Endothelial cell of umbilical vein (primary cell): ENCODE data around the gene WDPCP. TPM values are rescaled to one million over a fixed set of nuclear protein-coding genes. Genes with fewer than 3 reads are reported as not detected.

ENCODE experiments used
- BruUV-seq: library from RNA; stranded (reverse); fragments of 400-500 nt; replicated peaks from 2 replicates; lab custom pipeline; 2021; lab: Mats Ljungman, UMichigan
- CTCF ChIA-PET: fragments of 300-600, 350-600 bp; sonication (Branson Sonifier 250); formaldehyde crosslinking; loops from one replicate; lab custom pipeline; 2021; ENCODE audit warnings: antibody characterized with exemption, inconsistent platforms; lab: Charles Lee
- POLR2A ChIA-PET: fragments of 300-600, 350-600 bp; sonication (Branson Sonifier 250); formaldehyde crosslinking; loops from one replicate; lab custom pipeline; 2021; ENCODE audit warnings: antibody characterized with exemption, inconsistent platforms; lab: Charles Lee
- DNase-seq: peaks from one replicate; pipeline ENCODE4 v3.0.0-alpha.2; 2011; ENCODE audit warnings: low read depth, low spot score
- FAIRE-seq: peaks from 2 replicates; lab custom pipeline; 2011; peaks lifted over from hg19 to GRCh38; lab: Jason Lieb, UNC
- H2AFZ ChIP-seq: 2 replicates; pipeline ENCODE4 v1.6.0; 2012; ENCODE audit warnings: low read depth, low read length, control low read depth, inconsistent platforms
- H3K27ac ChIP-seq: 2 replicates; pipeline ENCODE4 v1.5.1; 2011; ENCODE audit warnings: low read depth, mild to moderate bottlenecking, control low read depth, low read length, moderate library complexity; ENCODE audit not compliant: insufficient read depth
- H3K27me3 ChIP-seq, 2 experiments: 2 replicates each; pipeline versions ENCODE4 v1.6.0 to v1.6.1; 2011; ENCODE audit warnings: low read length in 2 of 2, mixed read lengths in 1 of 2; ENCODE audit not compliant: control insufficient read depth in 2 of 2, insufficient read depth in 2 of 2
- H3K36me3 ChIP-seq, 2 experiments: 2 replicates in 1 of 2; 3 replicates in 1 of 2; pipeline ENCODE4 v1.5.1; 2011; ENCODE audit warnings: low read length in 2 of 2, mild to moderate bottlenecking in 1 of 2, moderate library complexity in 1 of 2; ENCODE audit not compliant: control insufficient read depth in 2 of 2, insufficient read depth in 2 of 2; ENCODE audit errors: extremely low read depth in 1 of 2
- H3K4me1 ChIP-seq: 3 replicates; pipeline ENCODE4 v1.5.1; 2011; ENCODE audit warnings: mild to moderate bottlenecking, low read length; ENCODE audit not compliant: control insufficient read depth, insufficient read depth; ENCODE audit errors: extremely low read depth
- H3K4me2 ChIP-seq: 2 replicates; pipeline ENCODE4 v1.6.1; 2011; ENCODE audit warnings: low read length, control low read depth, mixed read lengths; ENCODE audit not compliant: insufficient read depth
- H3K4me3 ChIP-seq, 3 experiments: fragments of 200-600 bp in 1 of 3; sonication (generic), shearing (Covaris generic) in 1 of 3; replicated peaks in 1 of 3; 2 replicates each; pipeline ENCODE4 v1.5.1; 2011 to 2016; ENCODE audit warnings: control low read depth in 3 of 3, low read length in 3 of 3, mild to moderate bottlenecking in 2 of 3, inconsistent platforms in 1 of 3, low read depth in 1 of 3, moderate library complexity in 1 of 3; ENCODE audit not compliant: insufficient read depth in 1 of 3
- H3K79me2 ChIP-seq: 2 replicates; pipeline ENCODE4 v1.6.0; 2012; ENCODE audit warnings: low read length, inconsistent platforms; ENCODE audit not compliant: control insufficient read depth, insufficient read depth
- H3K9ac ChIP-seq: replicated peaks from 2 replicates; pipeline ENCODE3; 2011; ENCODE audit warnings: low read length, control low read depth; ENCODE audit not compliant: insufficient read depth; ENCODE audit errors: extremely low read depth
- H3K9me1 ChIP-seq: replicated peaks from 3 replicates; pipeline ENCODE4 v1.6.0; 2011; ENCODE audit warnings: mild to moderate bottlenecking, low read length; ENCODE audit not compliant: control insufficient read depth, insufficient read depth; ENCODE audit errors: extremely low read depth
- H3K9me3 ChIP-seq: replicated peaks from 2 replicates; pipeline ENCODE4 v1.5.1; 2012; ENCODE audit warnings: low read length, inconsistent platforms; ENCODE audit not compliant: control insufficient read depth, insufficient read depth
- H4K20me1 ChIP-seq: replicated peaks from 2 replicates; pipeline ENCODE3; 2011; ENCODE audit warnings: mild to moderate bottlenecking, low read length; ENCODE audit not compliant: control insufficient read depth, insufficient read depth; ENCODE audit errors: extremely low read depth
- CTCF ChIP-seq, 2 donors: IDR thresholded peaks; 1 replicate in 1 of 2; 2 replicates in 1 of 2; pipeline ENCODE4 v1.5.1; 2011; ENCODE audit warnings: low read length in 2 of 2, mild to moderate bottlenecking in 2 of 2, moderate library complexity in 2 of 2, control low read depth in 1 of 2, inconsistent platforms in 1 of 2, low read depth in 1 of 2; ENCODE audit not compliant: insufficient read depth in 1 of 2; ENCODE audit errors: extremely low read depth in 1 of 2
- FOS ChIP-seq: IDR thresholded peaks from 2 replicates; pipeline ENCODE4 v1.6.1; 2011; ENCODE audit warnings: mild to moderate bottlenecking, low read length, moderate library complexity, borderline replicate concordance; ENCODE audit not compliant: insufficient read depth
- GATA2 ChIP-seq: IDR thresholded peaks from 2 replicates; pipeline ENCODE4 v1.7.0; 2011; ENCODE audit warnings: low read depth, mild to moderate bottlenecking, moderate library complexity, mixed read lengths, low read length; ENCODE audit not compliant: insufficient read length, insufficient read depth
- POLR2AphosphoS5 ChIP-seq: IDR thresholded peaks from 2 replicates; pipeline ENCODE4 v1.6.1; 2012; ENCODE audit warnings: low read depth, mild to moderate bottlenecking, control low read depth, low read length, moderate library complexity; ENCODE audit not compliant: insufficient read depth
- dilution Hi-C: fragments of 300-500 bp; cut with MboI; formaldehyde crosslinking; loops from one replicate; pipeline ENCODE4 v1.15.0; 2019; ENCODE audit warnings: low sequenced_read_pairs; ENCODE audit not compliant: extremely low pct_ligation_motif_present
- intact Hi-C: fragments of 100-400 bp; cut with micrococcal nuclease; formaldehyde crosslinking; loops from one replicate; pipeline ENCODE4 v1.10.0; 2022
- polyA plus RNA-seq, 4 experiments: library from polyadenylated mRNA; depleted of rRNA in 3 of 4; stranded (reverse) in 3 of 4; unstranded in 1 of 4; fragments of >200 nt; gene quantifications; 2 replicates each; pipeline versions ENCODE4 v1.2.1 to v1.2.3, GENCODE V29; 2011 to 2012; ENCODE audit warnings: missing spikeins in 1 of 4
- total RNA-seq: library from RNA; stranded (reverse); gene quantifications from 2 replicates; pipeline ENCODE4 v1.2.3, GENCODE V29; 2021
- TF ChIP-seq, protein P1 (sequence below): IDR thresholded peaks from 2 replicates; pipeline ENCODE4 v1.6.1; 2011; ENCODE audit not compliant: insufficient read depth, insufficient read length

WDPCP gene
- total and polyA plus RNA-seq, 2 donors (not counting 3 experiments of a cell fraction or from before 2014, with no cell fraction given): 4.0 to 8.8 TPM

- Histone ChIP-seq H3K27me3 (no peaks in the 10 kb centered on the region), H3K27ac (no peak overlapping the region), H3K9me3 (no peaks in the 10 kb centered on the region), H3K79me2 (no peaks in the 10 kb centered on the region), H4K20me1 (no peaks in the 10 kb centered on the region), H3K4me3 (no peak overlapping the region), H3K9me1 (peaks cover 4% of the 10 kb centered on the region), H3K9ac (no peak overlapping the region), H3K36me3 (no peaks in the 10 kb centered on the region), H2AFZ (no peak overlapping the region), H3K4me1 (no peaks in the 10 kb centered on the region), H3K4me2 (no peak overlapping the region)
- no peak for DNase-seq
- dilution Hi-C loops (no loop called here), intact Hi-C loops (no loop called here)
- ChIA-PET CTCF (no interaction called here), POLR2A (no interaction called here)
- TF ChIP-seq, protein P1, sequence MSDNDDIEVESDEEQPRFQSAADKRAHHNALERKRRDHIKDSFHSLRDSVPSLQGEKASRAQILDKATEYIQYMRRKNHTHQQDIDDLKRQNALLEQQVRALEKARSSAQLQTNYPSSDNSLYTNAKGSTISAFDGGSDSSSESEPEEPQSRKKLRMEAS: no peak
- TF ChIP-seq POLR2AphosphoS5 (no peak), FOS (no peak)
- FAIRE-seq: no peak
- no TSS peak for BruUV-seq
Observed at GRCh38 chr2:63440612-63441011, 147.7 kb downstream of the WDPCP start.

GRCh38 chr2:63438181-63438580 is 150.1 kb downstream of the WDPCP start:
- no peaks in the 10 kb centered on the region for H3K79me2 ChIP-seq
- H3K36me3 ChIP-seq: no peaks in the 10 kb centered on the region
- H3K27me3 ChIP-seq: no peaks in the 10 kb centered on the region
- FAIRE-seq (no peak), DNase-seq (peak; percentile 45)
- H3K9me1 ChIP-seq: peaks cover 4% of the 10 kb centered on the region
- no peaks in the 10 kb centered on the region for H4K20me1 ChIP-seq
- peaks cover 11% of the 10 kb centered on the region for H3K4me1 ChIP-seq
- no peaks in the 10 kb centered on the region for H3K9me3 ChIP-seq
- intact Hi-C loops: no loop called here
- POLR2A ChIA-PET: no interaction called here
- CTCF ChIA-PET: interaction anchor here (1.0 to 1.3 kb wide), 3 partner anchors 8 to 49 kb away, joined by 3 to 7 read pairs (median 5); no protein-coding TSS in a partner anchor
- dilution Hi-C loops: no loop called here
- no peak overlapping the region for H3K4me2 ChIP-seq
- BruUV-seq: no TSS peak
- H3K9ac ChIP-seq: no peak overlapping the region
- no peak for TF ChIP-seq CTCF (IDR thresholded peaks at IDR 0.05; ENCODE audit: extremely low read depth in 1 of 2, insufficient read depth in 1 of 2, low read depth in 1 of 2, low read length in 2 of 2)
- no peak for TF ChIP-seq GATA2
- H2AFZ ChIP-seq: no peak overlapping the region
- no peak overlapping the region for H3K27ac ChIP-seq
- no peak overlapping the region for H3K4me3 ChIP-seq
